Measurements from ENCODE around the gene ALCAM. TPM values are rescaled to one million over a fixed set of nuclear protein-coding genes. Genes with fewer than 3 reads are reported as not detected.
"Not testable (repeated sequence)": the region's sequence is repeated elsewhere in the genome, so short reads cannot be mapped to it uniquely, and the experiment has no call there.

ALCAM gene
- total and polyA plus RNA-seq, 7 experiments from 2014 or later, result 0.94 to 10.3 (median 3.4) TPM

DNA sequence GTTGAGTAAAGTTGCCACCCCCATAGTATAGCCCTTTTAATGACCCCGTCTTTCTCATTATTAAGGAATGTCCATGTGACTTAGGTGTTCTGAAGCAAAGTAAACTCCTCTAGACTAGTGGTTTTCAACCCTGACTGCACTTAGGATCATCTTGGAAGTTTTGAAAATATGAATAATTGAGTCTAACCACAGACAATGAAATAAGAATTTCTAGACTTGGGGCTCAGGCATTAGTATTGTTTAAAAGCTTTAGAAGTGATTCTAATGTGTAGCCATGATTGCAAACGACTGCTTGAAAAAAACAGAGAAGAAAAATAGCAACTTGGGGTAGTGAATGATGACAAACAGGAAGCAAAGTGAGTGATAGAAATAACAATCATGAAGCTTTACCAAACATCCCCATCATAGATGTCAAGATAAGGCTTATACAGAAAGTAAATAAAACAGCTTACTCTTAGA lies 35.0 kb downstream of the ALCAM start:
- H3K9me3 ChIP-seq (ENCODE audit: control insufficient read depth in 2 of 3, low read length in 3 of 3), result no peaks in the 10 kb centered on the region
- ATAC-seq, result no peak

DNA sequence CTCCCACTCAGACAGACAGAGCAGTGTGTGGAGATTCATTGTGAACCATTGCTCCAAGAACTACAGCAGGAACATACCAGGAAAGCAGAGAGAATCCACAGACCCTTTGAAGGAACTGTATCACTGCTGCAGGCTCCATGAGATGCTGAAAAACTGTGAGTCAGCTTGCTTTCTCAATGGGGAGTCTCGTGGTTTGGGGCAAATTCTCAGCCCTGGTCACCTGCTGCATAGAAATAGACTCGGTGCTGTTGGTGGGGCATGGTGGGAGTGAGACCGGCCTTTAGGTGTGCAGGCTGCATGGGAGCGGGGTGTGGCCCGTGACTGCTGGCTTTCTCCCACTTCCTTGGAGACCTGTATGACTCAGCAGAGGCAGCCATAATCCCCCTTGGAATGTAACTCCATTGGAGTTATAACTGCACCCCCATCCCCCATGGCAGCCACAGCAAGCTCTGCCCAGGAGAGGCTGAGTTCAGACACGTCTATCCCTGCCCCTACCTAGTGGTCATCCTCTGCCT lies 35.6 kb downstream of the ALCAM start:
- no peak overlapping the region for H3K27ac ChIP-seq (ENCODE audit: low read depth, low read length)
- no peak overlapping the region for H3K27ac Mint-ChIP-seq

More for the DNA sequence above, 35.0 kb downstream of the ALCAM start:
- CTCF ChIA-PET, result no interaction called here
- H3K27ac ChIP-seq (ENCODE audit: low read depth, low read length), result no peak overlapping the region
- Mint-ChIP-seq H3K36me3 (peaks cover 4 to 10% (median 5%) of the 10 kb centered on the region in 5 donors), H3K4me1 (peaks cover 0 to 3% (median 0%) of the 10 kb centered on the region in 7 donors), H3K9me3 (peaks cover 5 to 34% (median 13%) of the 10 kb centered on the region in 11 donors), H3K4me3 (no peak overlapping the region), H3K27me3 (peaks cover 0 to 4% (median 3%) of the 10 kb centered on the region in 5 donors), H3K27ac (no peak overlapping the region)
- intact Hi-C loops (cut with micrococcal nuclease), result no loop called here
- no peaks in the 10 kb centered on the region for H3K36me3 ChIP-seq (ENCODE audit: control insufficient read depth in 2 of 3, insufficient read depth in 3 of 3, low read length in 3 of 3)
- H3K4me3 ChIP-seq (ENCODE audit: low read length), result no peak overlapping the region
- H3K27me3 ChIP-seq (ENCODE audit: control insufficient read depth in 2 of 2, insufficient read depth in 2 of 2, low read length in 2 of 2), result no peaks in the 10 kb centered on the region
- POLR2A ChIA-PET, result no interaction called here
- DNase-seq, result no peak
- H3K4me1 ChIP-seq (ENCODE audit: control insufficient read depth in 2 of 2, insufficient read depth in 2 of 2, low read length in 2 of 2), result no peaks in the 10 kb centered on the region

DNA sequence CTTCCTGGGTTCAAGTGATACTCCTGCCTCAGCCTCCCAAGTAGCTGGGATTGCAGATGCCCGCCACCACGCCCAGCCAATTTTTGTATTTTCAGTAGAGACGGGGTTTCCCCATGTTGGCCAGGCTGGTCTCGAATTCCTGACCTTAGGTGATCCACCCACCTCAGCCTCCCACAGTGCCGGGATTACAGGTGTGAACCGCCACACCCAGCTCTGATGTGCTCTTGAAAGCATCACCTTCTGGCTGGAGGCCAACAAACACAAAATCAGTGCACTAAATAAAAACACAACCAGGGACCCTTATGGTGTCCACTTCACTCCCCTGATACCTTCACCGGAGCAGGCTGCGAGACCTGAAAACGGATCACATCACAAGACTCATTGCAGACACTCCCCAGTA lies 36.3 kb downstream of the ALCAM start:
- H3K4me1 ChIP-seq (ENCODE audit: control insufficient read depth in 2 of 2, insufficient read depth in 2 of 2, low read length in 2 of 2); CTCF ChIA-PET; H3K4me1 Mint-ChIP-seq; H3K27ac Mint-ChIP-seq; H3K4me3 Mint-ChIP-seq; H3K27me3 ChIP-seq (ENCODE audit: control insufficient read depth in 2 of 2, insufficient read depth in 2 of 2, low read length in 2 of 2); H3K27ac ChIP-seq (ENCODE audit: low read depth, low read length); intact Hi-C loops (cut with micrococcal nuclease); H3K36me3 ChIP-seq (ENCODE audit: control insufficient read depth in 2 of 3, insufficient read depth in 3 of 3, low read length in 3 of 3); H3K9me3 ChIP-seq (ENCODE audit: control insufficient read depth in 2 of 3, low read length in 3 of 3); H3K27me3 Mint-ChIP-seq; POLR2A ChIA-PET; H3K4me3 ChIP-seq (ENCODE audit: low read length); ATAC-seq; DNase-seq: not testable (repeated sequence)
- Mint-ChIP-seq H3K9me3 (peaks cover 5 to 35% (median 14%) of the 10 kb centered on the region in 11 donors), H3K36me3 (peaks cover 4 to 10% (median 5%) of the 10 kb centered on the region in 5 donors)

More for the DNA sequence above, 35.6 kb downstream of the ALCAM start:
- no peaks in the 10 kb centered on the region for H3K9me3 ChIP-seq (ENCODE audit: control insufficient read depth in 2 of 3, low read length in 3 of 3)
- no peak overlapping the region for H3K4me3 Mint-ChIP-seq
- peaks cover 4 to 10% (median 5%) of the 10 kb centered on the region in 5 donors for H3K36me3 Mint-ChIP-seq
- CTCF ChIA-PET, result no interaction called here
- peaks cover 5 to 35% (median 14%) of the 10 kb centered on the region in 11 donors for H3K9me3 Mint-ChIP-seq
- H3K27me3 Mint-ChIP-seq, result peaks cover 0 to 4% (median 3%) of the 10 kb centered on the region in 5 donors
- no peaks in the 10 kb centered on the region for H3K27me3 ChIP-seq (ENCODE audit: control insufficient read depth in 2 of 2, insufficient read depth in 2 of 2, low read length in 2 of 2)
- peaks cover 0 to 3% (median 0%) of the 10 kb centered on the region in 7 donors for H3K4me1 Mint-ChIP-seq
- H3K4me1 ChIP-seq (ENCODE audit: control insufficient read depth in 2 of 2, insufficient read depth in 2 of 2, low read length in 2 of 2), result no peaks in the 10 kb centered on the region
- intact Hi-C loops (cut with micrococcal nuclease), result no loop called here
- no peak overlapping the region for H3K4me3 ChIP-seq (ENCODE audit: low read length)
- DNase-seq (no peak), ATAC-seq (no peak)
- POLR2A ChIA-PET, result no interaction called here
- H3K36me3 ChIP-seq (ENCODE audit: control insufficient read depth in 2 of 3, insufficient read depth in 3 of 3, low read length in 3 of 3), result no peaks in the 10 kb centered on the region

DNA sequence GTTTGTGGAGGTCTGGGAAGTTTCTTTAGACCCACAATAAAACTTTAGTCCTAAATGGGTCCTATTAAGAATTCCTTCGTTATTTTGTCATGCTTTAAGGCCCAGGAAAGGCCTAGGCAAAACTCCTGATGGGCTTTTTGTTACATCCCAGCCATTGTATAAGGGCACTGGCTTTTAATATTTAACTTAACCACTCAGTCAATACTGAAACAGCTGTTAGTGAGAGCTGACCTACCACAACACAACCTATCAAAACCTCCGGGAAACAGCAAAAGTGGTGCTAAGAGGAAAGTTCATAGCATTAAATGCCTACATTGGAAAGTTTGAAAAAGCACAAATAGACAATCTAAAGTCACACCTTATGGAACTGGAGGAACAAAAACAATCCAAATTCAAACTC lies 39.6 kb downstream of the ALCAM start:
- ChIA-PET POLR2A (no interaction called here), CTCF (no interaction called here)
- intact Hi-C loops (cut with micrococcal nuclease), result no loop called here
- ATAC-seq (no peak), DNase-seq (no peak)
- Histone ChIP-seq H3K4me1 (ENCODE audit: control insufficient read depth in 2 of 2, insufficient read depth in 2 of 2, low read length in 2 of 2) (no peaks in the 10 kb centered on the region), H3K27me3 (ENCODE audit: control insufficient read depth in 2 of 2, insufficient read depth in 2 of 2, low read length in 2 of 2) (no peaks in the 10 kb centered on the region), H3K27ac (ENCODE audit: low read depth, low read length) (no peak overlapping the region), H3K36me3 (ENCODE audit: control insufficient read depth in 2 of 3, insufficient read depth in 3 of 3, low read length in 3 of 3) (no peaks in the 10 kb centered on the region), H3K4me3 (ENCODE audit: low read length) (no peak overlapping the region), H3K9me3 (ENCODE audit: control insufficient read depth in 2 of 3, low read length in 3 of 3) (no peaks in the 10 kb centered on the region)
- Mint-ChIP-seq H3K9me3 (peaks cover 5 to 41% (median 14%) of the 10 kb centered on the region in 11 donors), H3K27ac (no peak overlapping the region), H3K36me3 (peaks cover 4 to 10% (median 5%) of the 10 kb centered on the region in 5 donors), H3K27me3 (peaks cover 0 to 4% (median 0%) of the 10 kb centered on the region in 5 donors), H3K4me1 (peaks cover 0 to 3% (median 0%) of the 10 kb centered on the region in 7 donors), H3K4me3 (no peak overlapping the region)

DNA sequence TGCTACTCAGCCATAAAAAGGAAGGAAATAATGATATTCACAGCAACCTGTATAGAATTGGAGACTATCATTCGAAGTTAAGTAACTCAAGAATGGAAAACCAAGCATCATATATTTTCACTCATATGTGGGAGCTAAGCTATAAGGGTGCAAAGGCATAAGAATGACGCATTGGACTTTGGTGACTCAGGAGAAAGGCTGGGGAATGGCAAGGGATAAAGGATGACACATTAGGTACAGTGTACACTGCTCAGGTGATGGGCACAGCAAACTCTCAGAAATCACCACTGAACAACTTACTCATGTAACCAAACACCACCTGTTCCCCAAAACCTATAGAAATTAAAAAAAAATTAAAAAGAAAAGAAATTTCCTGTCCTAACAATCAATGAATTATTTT lies 42.7 kb downstream of the ALCAM start:
- POLR2A ChIA-PET, result no interaction called here
- no peak for ATAC-seq

DNA sequence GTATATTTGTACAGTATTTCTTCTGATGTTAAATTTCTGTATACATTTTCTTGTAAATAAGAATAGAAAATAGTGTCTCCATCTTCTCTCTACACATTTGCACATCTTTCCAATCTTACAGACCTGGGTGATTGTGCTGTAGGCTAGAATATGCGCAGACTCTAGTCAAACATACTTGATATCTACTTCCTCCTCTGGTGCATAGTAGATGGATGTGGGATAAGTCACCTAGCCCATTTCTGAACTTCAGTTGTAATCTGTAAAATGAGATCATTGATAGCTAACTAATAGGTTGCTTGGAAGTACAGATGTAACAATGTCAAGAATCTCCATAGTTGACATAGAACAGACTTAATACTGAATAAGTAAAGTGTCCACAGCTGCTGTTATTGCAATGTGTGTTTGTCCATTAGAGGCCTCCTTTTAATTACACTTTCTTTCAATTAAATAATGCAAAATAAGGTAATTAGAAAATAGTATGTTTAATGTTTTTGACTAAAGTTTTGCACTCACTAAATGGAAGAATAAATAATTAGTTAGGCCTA lies 46.7 kb downstream of the ALCAM start:
- ATAC-seq (no peak), DNase-seq (no peak)
- Mint-ChIP-seq H3K4me1 (no peaks in the 10 kb centered on the region), H3K9me3 (peaks cover 0 to 5% (median 0%) of the 10 kb centered on the region in 11 donors), H3K36me3 (no peaks in the 10 kb centered on the region), H3K27me3 (no peaks in the 10 kb centered on the region), H3K27ac (no peak overlapping the region), H3K4me3 (no peak overlapping the region)
- H3K27me3 ChIP-seq (ENCODE audit: control insufficient read depth in 2 of 2, insufficient read depth in 2 of 2, low read length in 2 of 2), result no peaks in the 10 kb centered on the region
- intact Hi-C loops (cut with micrococcal nuclease), result no loop called here
- no peaks in the 10 kb centered on the region for H3K36me3 ChIP-seq (ENCODE audit: control insufficient read depth in 2 of 3, insufficient read depth in 3 of 3, low read length in 3 of 3)
- H3K27ac ChIP-seq (ENCODE audit: low read depth, low read length), result no peak overlapping the region
- no peak overlapping the region for H3K4me3 ChIP-seq (ENCODE audit: low read length)
- ChIA-PET CTCF (no interaction called here), POLR2A (no interaction called here)
- H3K4me1 ChIP-seq (ENCODE audit: control insufficient read depth in 2 of 2, insufficient read depth in 2 of 2, low read length in 2 of 2), result no peaks in the 10 kb centered on the region
- H3K9me3 ChIP-seq (ENCODE audit: control insufficient read depth in 2 of 3, low read length in 3 of 3), result no peaks in the 10 kb centered on the region

More for the DNA sequence above, 42.7 kb downstream of the ALCAM start:
- no peak overlapping the region for H3K4me3 Mint-ChIP-seq
- CTCF ChIA-PET, result no interaction called here
- peaks cover 0 to 27% (median 4%) of the 10 kb centered on the region in 11 donors for H3K9me3 Mint-ChIP-seq
- Histone ChIP-seq H3K4me3 (ENCODE audit: low read length) (no peak overlapping the region), H3K27me3 (ENCODE audit: control insufficient read depth in 2 of 2, insufficient read depth in 2 of 2, low read length in 2 of 2) (no peaks in the 10 kb centered on the region), H3K4me1 (ENCODE audit: control insufficient read depth in 2 of 2, insufficient read depth in 2 of 2, low read length in 2 of 2) (no peaks in the 10 kb centered on the region), H3K27ac (ENCODE audit: low read depth, low read length) (no peak overlapping the region), H3K9me3 (ENCODE audit: control insufficient read depth in 2 of 3, low read length in 3 of 3) (no peaks in the 10 kb centered on the region), H3K36me3 (ENCODE audit: control insufficient read depth in 2 of 3, insufficient read depth in 3 of 3, low read length in 3 of 3) (no peaks in the 10 kb centered on the region)
- peaks cover 0 to 3% (median 0%) of the 10 kb centered on the region in 5 donors for H3K27me3 Mint-ChIP-seq
- H3K4me1 Mint-ChIP-seq, result no peaks in the 10 kb centered on the region
- no peak overlapping the region for H3K27ac Mint-ChIP-seq
- no peaks in the 10 kb centered on the region for H3K36me3 Mint-ChIP-seq
- intact Hi-C loops (cut with micrococcal nuclease), result no loop called here
- DNase-seq, result no peak

DNA sequence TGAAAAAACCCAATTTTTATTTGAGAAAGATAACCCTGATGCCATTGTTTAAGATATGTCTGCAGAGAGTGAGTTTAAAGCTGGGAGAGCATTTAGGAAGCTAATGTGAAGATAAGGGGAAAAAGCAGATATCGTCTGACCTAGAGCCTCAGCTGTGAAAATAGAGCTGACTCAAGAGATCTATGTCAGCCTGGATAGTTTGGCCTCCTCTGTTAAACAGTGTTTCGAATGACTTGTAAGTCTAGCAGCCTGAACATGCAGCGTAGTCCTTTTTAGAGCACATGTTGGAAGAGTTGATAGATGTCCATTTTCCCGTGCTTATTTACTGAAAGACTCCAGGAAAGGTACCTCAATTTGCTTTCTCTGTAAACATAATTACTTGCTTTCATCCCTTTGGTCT lies 48.1 kb downstream of the ALCAM start:
- H3K4me1 ChIP-seq (ENCODE audit: control insufficient read depth in 2 of 2, insufficient read depth in 2 of 2, low read length in 2 of 2), result no peaks in the 10 kb centered on the region
- POLR2A ChIA-PET, result no interaction called here
- H3K36me3 ChIP-seq (ENCODE audit: control insufficient read depth in 2 of 3, insufficient read depth in 3 of 3, low read length in 3 of 3), result no peaks in the 10 kb centered on the region
- Mint-ChIP-seq H3K36me3 (no peaks in the 10 kb centered on the region), H3K27me3 (peaks cover 0 to 5% (median 0%) of the 10 kb centered on the region in 5 donors), H3K27ac (no peak overlapping the region), H3K9me3 (no peaks in the 10 kb centered on the region), H3K4me1 (no peaks in the 10 kb centered on the region), H3K4me3 (no peak overlapping the region)
- CTCF ChIA-PET, result no interaction called here
- no peak for ATAC-seq
- H3K9me3 ChIP-seq (ENCODE audit: control insufficient read depth in 2 of 3, low read length in 3 of 3), result no peaks in the 10 kb centered on the region
- H3K4me3 ChIP-seq (ENCODE audit: low read length), result no peak overlapping the region
- no peak for DNase-seq
- no peaks in the 10 kb centered on the region for H3K27me3 ChIP-seq (ENCODE audit: control insufficient read depth in 2 of 2, insufficient read depth in 2 of 2, low read length in 2 of 2)
- no peak overlapping the region for H3K27ac ChIP-seq (ENCODE audit: low read depth, low read length)
- intact Hi-C loops (cut with micrococcal nuclease), result no loop called here
